Measurements from ENCODE around the gene EPX.

GRCh38 chr17:58253082-58253481 is 60.6 kb downstream of the EPX start:
- TF ChIP-seq CTCF (conservative IDR thresholded peaks at IDR 0.05; ENCODE audit: low read depth, low read length) = no peak
- no peak for TF ChIP-seq EZH2 (IDR thresholded peaks at IDR 0.05; ENCODE audit: borderline replicate concordance, low read depth, low read length, poor library complexity, severe bottlenecking)

All from A673 (cell line).